Measurements from ENCODE around the gene RAB17.

- TF ChIP-seq POLR2A (IDR thresholded peaks at IDR 0.05; ENCODE audit: low read depth, low read length) (no peak), SPI1 (IDR thresholded peaks at IDR 0.05; ENCODE audit: low read depth, low read length) (no peak), PAX5 (IDR thresholded peaks at IDR 0.05; ENCODE audit: insufficient read depth, low read length, severe bottlenecking) (no peak), POLR2AphosphoS5 (IDR thresholded peaks at IDR 0.05; ENCODE audit: low read depth, low read length) (no peak)
Measured at GRCh38 chr2:237597196-237598145, 6.9 kb upstream of the RAB17 start.

Data from GM12891 (cell line).